HG02870 (cell line): Measurements from ENCODE around the gene CLCNKB.

Experiments
- ATAC-seq: cut with Tn5 transposase; IDR thresholded peaks from one replicate; pipeline ENCODE4 v1.9.1; 2021; ENCODE audit warnings: mild to moderate bottlenecking, moderate library complexity; ENCODE audit not compliant: unreplicated experiment

CLCNKB gene

GRCh38 chr1:16072616-16073484, 29.3 kb downstream of the CLCNKB start:
- ATAC-seq = no peak

DNA sequence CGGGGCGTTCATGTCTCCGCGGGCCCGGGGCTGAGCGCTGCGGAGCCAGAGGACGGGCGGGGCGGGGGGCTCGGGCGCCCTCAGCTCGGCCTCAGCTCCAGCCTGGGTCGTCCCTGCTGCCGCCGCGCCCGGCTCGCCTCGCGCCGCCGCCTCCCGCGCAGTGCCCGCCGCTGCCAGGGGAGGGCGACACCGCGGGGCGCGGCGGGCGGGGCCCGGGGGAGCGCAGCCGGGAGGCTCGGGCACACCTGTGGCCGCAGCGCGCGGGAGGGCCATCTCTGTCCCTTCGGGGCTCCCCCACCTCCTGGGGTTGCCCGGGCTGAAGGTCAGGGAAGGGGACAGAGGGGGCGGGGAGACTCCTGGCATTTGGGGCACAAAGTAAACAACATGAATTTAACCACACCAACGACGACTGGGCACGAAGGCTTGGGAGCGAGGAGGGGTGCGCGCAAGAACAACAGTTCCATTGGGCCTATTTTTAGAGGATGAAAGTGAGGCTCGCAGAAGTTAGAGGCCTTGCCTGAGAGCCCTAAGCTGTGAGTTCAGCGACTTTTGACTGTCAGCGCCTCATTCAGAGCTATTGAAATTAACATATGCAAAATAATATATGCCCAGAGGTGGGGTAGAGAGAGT, 30.0 kb downstream of the CLCNKB start, which contains the start of gene FAM131C:
TSS of gene FAM131C (minus strand) at position 162 of the 630 bp plus-strand sequence. CDS start 209 bp downstream, outside the sequence.
- no peak for ATAC-seq

DNA sequence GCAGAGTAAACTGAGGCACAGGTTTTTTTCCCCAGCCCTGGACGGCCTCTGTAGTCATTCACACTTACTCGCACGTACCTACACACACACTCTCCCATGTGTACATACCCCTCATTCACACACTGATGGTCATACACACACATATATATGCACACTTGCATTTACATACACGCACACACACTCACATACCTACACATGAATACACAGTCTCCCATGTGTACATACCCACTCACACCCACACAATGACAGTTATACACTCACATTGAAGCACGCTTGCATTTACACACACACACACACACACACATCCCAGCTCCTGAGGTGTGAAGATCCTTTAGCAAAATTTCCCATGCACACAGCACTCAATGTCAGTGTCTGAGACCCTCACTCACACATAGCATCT, 30.6 kb downstream of the CLCNKB start:
- no peak for ATAC-seq

GRCh38 chr1:16075337-16076030, 31.9 kb downstream of the CLCNKB start:
- ATAC-seq = no peak

- no peak for ATAC-seq
Observed at GRCh38 chr1:16076031-16076864, 32.7 kb downstream of the CLCNKB start.

GRCh38 chr1:16076865-16077238, 33.3 kb downstream of the CLCNKB start:
- no peak for ATAC-seq

DNA sequence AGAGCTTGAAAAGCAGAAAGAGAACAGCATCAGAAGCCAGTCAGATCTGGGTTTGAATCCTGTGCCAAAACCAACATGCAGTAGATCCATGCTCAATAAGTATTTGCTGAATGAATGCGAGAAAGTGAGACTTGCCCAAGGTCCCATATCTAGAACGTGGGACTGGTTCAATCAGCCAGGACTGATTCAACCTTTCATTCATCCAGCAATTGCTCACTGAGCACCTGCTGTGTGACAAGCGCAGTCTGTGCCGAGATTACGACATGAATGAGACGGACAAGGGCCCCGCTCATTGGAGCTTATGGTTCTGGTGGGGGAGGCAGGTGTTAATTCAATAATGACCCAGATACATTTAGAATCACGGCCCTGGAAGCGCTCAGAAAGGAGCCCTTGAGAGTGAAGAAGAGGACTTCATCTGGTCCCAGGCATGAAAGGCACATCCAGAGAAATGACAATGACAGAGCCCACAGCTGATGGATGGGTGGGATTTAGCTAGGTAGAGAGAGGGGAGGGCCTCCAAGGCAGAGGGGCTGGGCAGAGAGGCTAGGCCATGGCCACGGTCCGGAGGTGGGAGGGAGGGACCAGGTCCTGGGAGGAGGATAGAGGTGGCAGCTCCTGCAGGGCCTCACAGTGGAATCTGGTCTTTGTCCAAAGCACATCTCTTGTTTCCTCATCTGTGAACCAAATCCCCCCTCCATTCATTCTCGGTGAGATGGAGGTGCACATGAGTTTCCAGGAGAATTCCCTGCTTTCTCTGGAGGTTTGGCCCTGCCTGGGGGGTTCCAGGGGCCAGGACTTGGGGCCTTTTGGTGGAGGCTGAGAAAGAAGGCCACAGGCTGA, 34.0 kb downstream of the CLCNKB start:
- no peak for ATAC-seq

GRCh38 chr1:16078925-16079656, 35.5 kb downstream of the CLCNKB start:
- no peak for ATAC-seq

- no peak for ATAC-seq
Observed at GRCh38 chr1:16080422-16081150, 37.0 kb downstream of the CLCNKB start.

GRCh38 chr1:16081636-16082035, 38.1 kb downstream of the CLCNKB start:
- ATAC-seq = no peak

DNA sequence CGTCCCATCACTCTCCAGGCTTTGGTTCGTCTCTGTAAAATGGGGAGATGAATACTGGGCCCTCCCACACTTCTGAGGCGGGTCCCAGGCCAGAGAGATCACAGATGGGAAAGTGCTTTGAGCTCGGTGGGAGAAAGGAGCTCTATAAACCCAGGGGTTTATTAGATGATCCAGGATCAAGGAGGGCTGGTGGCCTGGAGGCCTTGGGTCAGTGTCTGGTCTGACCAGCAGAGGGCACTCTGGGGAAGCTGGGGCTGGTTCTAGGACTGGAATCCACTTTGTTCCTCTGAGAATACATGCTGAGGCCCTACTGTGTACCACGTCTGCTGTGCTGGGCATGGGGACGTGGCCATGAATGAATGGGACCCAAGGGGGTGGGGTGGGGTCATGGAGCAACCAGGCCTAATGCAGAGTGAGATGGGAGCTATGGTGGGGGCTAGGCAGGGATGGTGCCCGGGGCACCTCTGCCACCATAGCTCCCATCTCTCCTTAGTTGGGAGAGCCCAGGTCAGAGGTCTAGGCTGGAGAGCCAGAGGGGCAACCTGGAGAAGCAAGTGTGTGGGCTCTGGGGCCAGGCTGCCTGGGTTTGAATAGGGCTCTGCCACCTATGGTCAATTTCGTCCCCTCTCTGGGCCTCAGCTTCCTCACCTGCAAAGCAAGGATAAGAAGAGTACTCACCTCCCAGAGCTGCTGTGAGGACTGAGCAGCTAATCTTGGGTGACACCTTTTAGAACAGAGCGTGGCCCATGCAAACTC, 38.9 kb downstream of the CLCNKB start:
- ATAC-seq = no peak

DNA sequence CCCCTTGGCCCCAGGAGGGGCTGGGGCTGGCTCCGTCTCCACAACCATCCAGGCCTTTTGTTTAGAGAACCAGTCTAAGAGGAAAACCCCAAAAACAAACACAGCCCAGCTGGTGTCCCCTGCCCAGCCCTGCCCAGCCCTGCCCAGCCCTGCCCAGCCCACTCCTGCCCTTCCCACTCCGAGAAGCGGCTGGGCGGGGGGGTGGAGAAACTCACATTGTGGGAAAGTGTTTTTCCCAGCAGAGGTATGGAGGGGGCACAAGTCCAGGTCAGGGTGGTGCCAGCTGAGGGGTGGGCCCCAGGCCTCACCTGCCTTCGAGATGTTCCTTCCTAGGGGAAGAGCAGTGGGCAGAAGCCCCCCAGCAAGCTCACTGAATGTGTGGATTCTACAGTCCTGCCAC, 39.9 kb downstream of the CLCNKB start:
- ATAC-seq = no peak

DNA sequence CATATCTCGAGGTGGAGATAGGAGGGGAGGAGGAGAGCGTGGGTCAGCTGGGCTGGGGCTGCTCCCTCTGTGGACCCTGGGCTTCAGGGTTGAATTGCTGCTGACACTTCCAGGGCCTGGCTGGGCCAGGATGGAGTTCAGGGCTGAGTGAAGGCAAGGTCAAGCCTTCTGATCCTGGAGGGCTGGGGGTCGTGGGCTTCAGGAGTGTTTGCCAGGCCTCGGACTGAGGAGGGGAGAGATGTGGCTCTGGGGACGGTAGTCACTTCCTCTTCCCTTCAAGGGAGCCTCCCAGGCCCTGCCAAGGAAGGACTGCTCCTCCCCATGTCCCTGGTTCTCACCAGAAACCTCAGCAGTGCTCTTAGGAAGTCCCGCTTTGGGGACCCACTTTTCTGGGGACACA, 41.9 kb downstream of the CLCNKB start:
- no peak for ATAC-seq

DNA sequence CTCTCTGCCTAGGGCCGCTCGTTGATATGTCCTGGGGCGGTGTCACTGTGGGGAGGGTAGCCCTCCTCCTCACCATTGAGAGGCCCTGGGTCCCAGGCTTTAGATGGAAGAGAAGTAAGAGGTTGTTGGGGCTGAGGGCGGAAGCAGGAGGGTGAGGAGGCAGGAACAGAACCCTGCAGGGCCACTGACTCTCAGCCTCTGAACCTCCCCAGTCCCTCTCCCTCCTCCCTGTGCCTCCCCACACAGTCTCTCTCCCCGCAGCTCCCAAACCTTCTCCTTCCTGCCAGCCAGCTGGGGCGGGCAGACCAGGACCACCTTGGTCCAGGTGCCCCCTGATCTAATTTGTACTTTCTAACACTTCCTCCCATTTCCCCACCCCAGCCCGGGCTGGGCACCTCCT, 44.2 kb downstream of the CLCNKB start:
- no peak for ATAC-seq

DNA sequence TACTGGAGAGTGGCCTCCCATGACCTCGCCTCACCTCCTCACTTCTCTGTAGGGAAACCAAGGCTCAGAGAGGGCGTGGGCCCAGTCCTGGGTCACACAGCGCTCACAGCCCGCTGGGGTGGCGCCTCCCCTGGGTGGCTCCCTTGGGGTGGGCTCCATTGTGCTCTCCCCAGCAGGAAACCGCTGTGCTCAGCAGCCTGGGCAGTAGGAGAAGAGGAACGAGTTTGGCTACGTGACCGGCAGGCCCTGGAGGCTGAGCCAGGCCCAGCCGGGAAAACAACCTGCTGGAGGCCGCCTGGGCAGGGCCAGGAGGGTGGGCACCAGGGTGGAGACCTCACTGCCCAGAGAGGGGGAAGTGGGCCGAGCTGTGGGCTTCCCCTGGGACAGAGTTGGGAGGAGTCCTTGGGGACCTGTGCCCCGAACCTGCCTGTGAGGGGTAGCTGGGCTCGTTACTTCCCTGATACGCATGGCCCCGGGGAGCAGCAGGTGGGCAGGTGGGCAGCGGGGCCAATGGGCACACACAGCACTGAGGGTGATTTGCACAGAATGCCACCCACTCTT, 44.8 kb downstream of the CLCNKB start:
- ATAC-seq = no peak

GRCh38 chr1:16088996-16089395, 45.4 kb downstream of the CLCNKB start:
- no peak for ATAC-seq

GRCh38 chr1:16090076-16090826, 46.7 kb downstream of the CLCNKB start:
- ATAC-seq = no peak
